IMR-90 (cell line): ENCODE measurements around the gene LRRC55. TPM values are rescaled to one million over a fixed set of nuclear protein-coding genes. Genes with fewer than 3 reads are reported as not detected.
A peak's percentile ranks its signal among the peaks of the same experiment; 100 is the strongest.

Source experiments
- ATAC-seq: fragments of 200-7000 bp; cut with Tn5 transposase; 2 replicates; pipeline ENCODE4 v1.9.1; 2020; ENCODE audit warnings: low read depth, mild to moderate bottlenecking, moderate library complexity
- BruUV-seq: library from RNA; stranded (reverse); fragments of 400-500 nt; replicated peaks from 2 replicates; lab custom pipeline; 2021; lab: Mats Ljungman, UMichigan
- CTCF ChIA-PET: fragments of 300-600 bp; formaldehyde crosslinking; extraction: SDS; loops from one replicate; lab custom pipeline; 2021; ENCODE audit warnings: antibody characterized with exemption; lab: Yijun Ruan, JAX
- POLR2A ChIA-PET: fragments of 300-600 bp; sonication (Branson Sonifier 250); formaldehyde crosslinking; loops from one replicate; lab custom pipeline; 2022; ENCODE audit warnings: antibody characterized with exemption; ENCODE audit not compliant: unreplicated experiment; lab: Charles Lee
- DNase-seq: peaks from one replicate; pipeline ENCODE4 v3.0.0; 2013
- H2AFZ ChIP-seq: replicated peaks from 2 replicates; pipeline ENCODE3; 2013; ENCODE audit warnings: low read length, mild to moderate bottlenecking; ENCODE audit not compliant: poor library complexity
- H2AK5ac ChIP-seq: 2 replicates; pipeline ENCODE4 v1.6.1; 2013; ENCODE audit warnings: low read depth, low read length, inconsistent platforms
- H2AK9ac ChIP-seq: replicated peaks from 2 replicates; pipeline ENCODE3; 2013; ENCODE audit warnings: mild to moderate bottlenecking, low read depth, low read length, moderate library complexity; ENCODE audit not compliant: poor library complexity
- H2BK120ac ChIP-seq: 2 replicates; pipeline ENCODE4 v1.6.1; 2013; ENCODE audit warnings: low read depth, low read length, inconsistent platforms
- H2BK15ac ChIP-seq: 3 replicates; pipeline ENCODE4 v1.6.1; 2013; ENCODE audit warnings: low read depth, low read length, inconsistent platforms
- H2BK20ac ChIP-seq: 2 replicates; pipeline ENCODE4 v1.6.1; 2013; ENCODE audit warnings: low read depth, mild to moderate bottlenecking, inconsistent platforms, low read length, moderate library complexity
- H2BK5ac ChIP-seq: 2 replicates; pipeline ENCODE4 v1.6.1; 2013; ENCODE audit warnings: mild to moderate bottlenecking, low read depth, low read length, inconsistent platforms; ENCODE audit not compliant: poor library complexity, severe bottlenecking
- H3K14ac ChIP-seq: replicated peaks from 2 replicates; pipeline ENCODE4 v1.6.1; 2013; ENCODE audit warnings: low read depth, low read length, inconsistent platforms
- H3K18ac ChIP-seq: 2 replicates; pipeline ENCODE4 v1.6.1; 2013; ENCODE audit warnings: low read depth, low read length, control low read depth
- H3K23ac ChIP-seq: 2 replicates; pipeline ENCODE4 v1.6.1; 2013; ENCODE audit warnings: low read depth, low read length, inconsistent platforms
- H3K27ac ChIP-seq: 2 replicates; pipeline ENCODE4 v1.5.1; 2013; ENCODE audit warnings: mild to moderate bottlenecking, control low read depth, low read length; ENCODE audit not compliant: insufficient read depth
- H3K27me3 ChIP-seq: 2 replicates; pipeline ENCODE4 v1.6.1; 2013; ENCODE audit warnings: low read length; ENCODE audit not compliant: control insufficient read depth, insufficient read depth
- H3K36me3 ChIP-seq: 2 replicates; pipeline ENCODE4 v1.6.1; 2013; ENCODE audit warnings: low read length, mixed read lengths; ENCODE audit not compliant: control insufficient read depth, insufficient read depth
- H3K4ac ChIP-seq: 2 replicates; pipeline ENCODE4 v1.6.1; 2013; ENCODE audit warnings: low read depth, low read length, inconsistent platforms
- H3K4me1 ChIP-seq: 2 replicates; pipeline ENCODE4 v1.6.1; 2013; ENCODE audit warnings: low read length, mixed read lengths; ENCODE audit not compliant: control insufficient read depth, insufficient read depth
- H3K4me2 ChIP-seq: 2 replicates; pipeline ENCODE4 v1.6.1; 2013; ENCODE audit warnings: low read depth, mild to moderate bottlenecking, control low read depth, low read length, moderate library complexity
- H3K4me3 ChIP-seq: 2 replicates; pipeline ENCODE4 v1.5.1; 2013; ENCODE audit warnings: low read depth, mild to moderate bottlenecking, control low read depth, low read length, moderate library complexity; ENCODE audit not compliant: insufficient read depth
- H3K56ac ChIP-seq: 2 replicates; pipeline ENCODE4 v1.6.1; 2013; ENCODE audit warnings: low read length, inconsistent platforms; ENCODE audit not compliant: insufficient read depth; ENCODE audit errors: extremely low read depth
- H3K79me1 ChIP-seq, 2 experiments: 2 replicates each; pipeline ENCODE4 v1.6.1; 2013; ENCODE audit warnings: low read length in 2 of 2, inconsistent platforms in 1 of 2, low read depth in 1 of 2
- H3K9ac ChIP-seq: 2 replicates; pipeline ENCODE4 v1.6.1; 2013; ENCODE audit warnings: low read depth, low read length, control low read depth
- H3K9me1 ChIP-seq: 2 replicates; pipeline ENCODE4 v1.6.1; 2013; ENCODE audit warnings: low read length, inconsistent platforms; ENCODE audit not compliant: insufficient read depth
- H3K9me3 ChIP-seq: 2 replicates; pipeline ENCODE4 v1.6.1; 2013; ENCODE audit warnings: low read length; ENCODE audit not compliant: control insufficient read depth, insufficient read depth
- H4K20me1 ChIP-seq: 2 replicates; pipeline ENCODE4 v1.6.1; 2013; ENCODE audit warnings: low read length, inconsistent platforms; ENCODE audit not compliant: insufficient read depth
- H4K5ac ChIP-seq: 2 replicates; pipeline ENCODE4 v1.6.1; 2013; ENCODE audit warnings: mild to moderate bottlenecking, low read depth, low read length, control low read depth
- H4K8ac ChIP-seq, 2 experiments: 2 replicates each; pipeline ENCODE4 v1.6.1; 2013; ENCODE audit warnings: low read depth in 2 of 2, low read length in 2 of 2, control low read depth in 1 of 2, inconsistent platforms in 1 of 2
- H4K91ac ChIP-seq: 2 replicates; pipeline ENCODE4 v1.6.1; 2013; ENCODE audit warnings: low read depth, low read length, inconsistent platforms; ENCODE audit not compliant: insufficient read depth
- BHLHE40 ChIP-seq: fragments of 150-350 bp; IDR thresholded peaks from 2 replicates; pipeline ENCODE4 v1.6.1; 2016; ENCODE audit warnings: mild to moderate bottlenecking, low read depth, low read length
- CEBPB ChIP-seq: IDR thresholded peaks from 2 replicates; pipeline ENCODE4 v1.6.1; 2012; ENCODE audit warnings: low read depth, low read length, improper control_type of control experiment
- FOS ChIP-seq: fragments of 150-350 bp; IDR thresholded peaks from 2 replicates; pipeline ENCODE4 v1.6.1; 2016; ENCODE audit warnings: low read depth, low read length
- MAFK ChIP-seq: IDR thresholded peaks from 2 replicates; pipeline ENCODE4 v1.6.1; 2012; ENCODE audit warnings: low read depth, low read length, improper control_type of control experiment
- MAZ ChIP-seq: IDR thresholded peaks from 2 replicates; pipeline ENCODE4 v1.6.1; 2012; ENCODE audit warnings: low read depth, mild to moderate bottlenecking, low read length, improper control_type of control experiment, moderate library complexity, borderline replicate concordance
- MXI1 ChIP-seq: IDR thresholded peaks from 2 replicates; pipeline ENCODE4 v1.6.1; 2012; ENCODE audit warnings: low read depth, mild to moderate bottlenecking, low read length, moderate library complexity, borderline replicate concordance
- NFE2L2 ChIP-seq: fragments of 150-350 bp; IDR thresholded peaks from 2 replicates; pipeline ENCODE4 v1.6.1; 2016; ENCODE audit warnings: low read depth, mild to moderate bottlenecking, low read length
- POLR2A ChIP-seq: IDR thresholded peaks from 2 replicates; pipeline ENCODE4 v1.6.1; 2012; ENCODE audit warnings: mild to moderate bottlenecking, low read depth, low read length
- RAD21 ChIP-seq: IDR thresholded peaks from 2 replicates; pipeline ENCODE4 v1.6.1; 2012; ENCODE audit warnings: low read length, improper control_type of control experiment
- RCOR1 ChIP-seq: IDR thresholded peaks from 2 replicates; pipeline ENCODE4 v1.6.1; 2012; ENCODE audit warnings: mild to moderate bottlenecking, low read length, improper control_type of control experiment; ENCODE audit not compliant: insufficient replicate concordance
- RFX5 ChIP-seq: IDR thresholded peaks from 2 replicates; pipeline ENCODE4 v1.8.0; 2012; ENCODE audit warnings: low read depth, mild to moderate bottlenecking, low read length, moderate library complexity
- SMC3 ChIP-seq: fragments of 150-350 bp; IDR thresholded peaks from 2 replicates; pipeline ENCODE4 v1.6.1; 2016; ENCODE audit warnings: low read depth, mild to moderate bottlenecking, antibody characterized with exemption, low read length, moderate library complexity
- WGBS, 2 experiments: methylation state at CpG; one replicate each; pipeline versions ENCODE4 v1.1.5 to v1.1.7; 2013; ENCODE audit warnings: missing lambda C conversion rate in 2 of 2; ENCODE audit not compliant: insufficient read length in 1 of 2; ENCODE audit errors: extremely low coverage in 2 of 2; 5-methylcytosine and 5-hydroxymethylcytosine counted together
- dilution Hi-C: fragments of 300-500 bp; cut with HindIII; formaldehyde crosslinking; loops from one replicate; pipeline ENCODE4 v1.14.3; 2018; ENCODE audit warnings: low sequenced_read_pairs; ENCODE audit not compliant: unreplicated experiment
- in situ Hi-C: fragments of 300-500 bp; cut with MboI; formaldehyde crosslinking; loops from 3 replicates; pipeline ENCODE4 v1.14.3; 2019; ENCODE audit warnings: low sequenced_read_pairs, inconsistent platforms, mixed read lengths
- intact Hi-C: fragments of 100-400 bp; cut with micrococcal nuclease; formaldehyde crosslinking; loops from 2 replicates; pipeline ENCODE4 v1.10.0; 2022
- polyA plus RNA-seq, 3 experiments: library from polyadenylated mRNA; depleted of rRNA; stranded (reverse); fragments of >200 nt; gene quantifications; 2 replicates each; pipeline ENCODE4 v1.2.3, GENCODE V29; 2012; ENCODE audit warnings: low replicate concordance in 1 of 3
- total RNA-seq: library from RNA; depleted of rRNA; stranded (reverse); fragments of >200 nt; gene quantifications from 2 replicates; pipeline ENCODE4 v1.2.3, GENCODE V29; 2012
- TF ChIP-seq, protein P1 (sequence below): conservative IDR thresholded peaks from 2 replicates; pipeline ENCODE4 v1.5.1; 2012; ENCODE audit warnings: mild to moderate bottlenecking, low read depth, low read length, improper control_type of control experiment
- TF ChIP-seq, protein P2 (sequence below): fragments of 150-350 bp; IDR thresholded peaks from 2 replicates; pipeline ENCODE4 v1.6.1; 2017; ENCODE audit warnings: mild to moderate bottlenecking, antibody characterized with exemption, low read length, low read depth
- TF ChIP-seq, protein P3 (sequence below): fragments of 150-350 bp; IDR thresholded peaks from 2 replicates; pipeline ENCODE4 v1.6.1; 2016; ENCODE audit warnings: low read depth, mild to moderate bottlenecking, low read length, moderate library complexity, borderline replicate concordance

The LRRC55 gene
- total and polyA plus RNA-seq, 2 of the 4 experiments (the other 2 are of a cell fraction): not detected

DNA sequence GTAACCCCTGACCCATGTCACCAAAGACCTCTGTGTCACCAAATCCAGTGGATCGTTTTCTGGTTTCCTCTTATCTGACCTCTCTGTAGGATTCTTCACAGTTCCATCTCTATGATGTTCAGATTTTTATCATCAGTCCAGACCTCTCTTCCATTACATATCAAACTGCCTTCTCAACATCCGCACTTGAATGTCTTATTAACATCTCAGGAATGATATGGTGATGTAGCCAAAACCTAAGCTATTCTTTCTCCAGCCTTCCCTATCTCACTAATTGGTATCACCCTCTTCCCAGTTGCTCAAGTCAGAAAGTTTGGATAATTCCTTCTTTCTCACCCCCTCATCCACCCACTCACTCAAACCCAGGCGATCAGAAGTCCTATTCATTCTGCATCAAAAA lies 41.8 kb downstream of the LRRC55 start:
- Histone ChIP-seq H3K27me3 (no peaks in the 10 kb centered on the region; the same call in 1 of the 2 replicates), H4K20me1 (no peaks in the 10 kb centered on the region), H3K9ac (no peak overlapping the region), H3K4me3 (no peak overlapping the region), H3K4me1 (peaks cover 3% of the 10 kb centered on the region), H3K18ac (no peak overlapping the region), H2BK120ac (peak overlapping the region; percentile 62; the same call in 1 of the 2 replicates), H3K9me1 (peaks cover 9% of the 10 kb centered on the region; the same call in 1 of the 2 replicates), H2BK5ac (no peak overlapping the region), H2AFZ (no peak overlapping the region), H4K91ac (0 out of 2 replicates have a peak overlapping the region, but pooled peaks have one; percentile 23), H3K9me3 (no peaks in the 10 kb centered on the region), H3K4ac (peak overlapping the region; percentile 38; the same call in 1 of the 2 replicates), H3K27ac (no peak overlapping the region), H3K79me1 (no peaks in the 10 kb centered on the region), H4K5ac (no peak overlapping the region), H3K36me3 (no peaks in the 10 kb centered on the region), H4K8ac (no peak overlapping the region), H3K14ac (no peak overlapping the region), H3K23ac (no peak overlapping the region), H2AK5ac (no peak overlapping the region; the same call in 1 of the 2 replicates), H2BK15ac (no peak overlapping the region), H3K56ac (no peak overlapping the region), H2AK9ac (no peak overlapping the region), H2BK20ac (peak overlapping the region; percentile 33; the same call in 1 of the 2 replicates), H3K4me2 (no peak overlapping the region)
- no TSS peak for BruUV-seq
- DNase-seq (peak; percentile 23), ATAC-seq (no peak; the same call in 1 of the 2 replicates)
- 62% methylated on average over 2 of the region's 3 CpGs; no CpG with 5 or more reads in 1 of the 2 experiments for WGBS, 2 experiments
- ChIA-PET POLR2A (no interaction called here), CTCF (interaction anchor here (1.0 to 1.7 kb wide), 2 partner anchors 26 kb away, joined by 3 to 5 read pairs; no protein-coding TSS in a partner anchor)
- in situ Hi-C loops (no loop called here), dilution Hi-C loops (no loop called here), intact Hi-C loops (no loop called here)
- no peak for TF ChIP-seq CEBPB
- TF ChIP-seq RCOR1: no peak
- TF ChIP-seq MAFK: no peak
- no peak for TF ChIP-seq MAZ
- no peak for TF ChIP-seq NFE2L2
- TF ChIP-seq, protein P1, sequence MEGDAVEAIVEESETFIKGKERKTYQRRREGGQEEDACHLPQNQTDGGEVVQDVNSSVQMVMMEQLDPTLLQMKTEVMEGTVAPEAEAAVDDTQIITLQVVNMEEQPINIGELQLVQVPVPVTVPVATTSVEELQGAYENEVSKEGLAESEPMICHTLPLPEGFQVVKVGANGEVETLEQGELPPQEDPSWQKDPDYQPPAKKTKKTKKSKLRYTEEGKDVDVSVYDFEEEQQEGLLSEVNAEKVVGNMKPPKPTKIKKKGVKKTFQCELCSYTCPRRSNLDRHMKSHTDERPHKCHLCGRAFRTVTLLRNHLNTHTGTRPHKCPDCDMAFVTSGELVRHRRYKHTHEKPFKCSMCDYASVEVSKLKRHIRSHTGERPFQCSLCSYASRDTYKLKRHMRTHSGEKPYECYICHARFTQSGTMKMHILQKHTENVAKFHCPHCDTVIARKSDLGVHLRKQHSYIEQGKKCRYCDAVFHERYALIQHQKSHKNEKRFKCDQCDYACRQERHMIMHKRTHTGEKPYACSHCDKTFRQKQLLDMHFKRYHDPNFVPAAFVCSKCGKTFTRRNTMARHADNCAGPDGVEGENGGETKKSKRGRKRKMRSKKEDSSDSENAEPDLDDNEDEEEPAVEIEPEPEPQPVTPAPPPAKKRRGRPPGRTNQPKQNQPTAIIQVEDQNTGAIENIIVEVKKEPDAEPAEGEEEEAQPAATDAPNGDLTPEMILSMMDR: no peak
- TF ChIP-seq BHLHE40: no peak
- TF ChIP-seq FOS: no peak
- TF ChIP-seq RFX5: no peak
- TF ChIP-seq POLR2A: no peak
- no peak for TF ChIP-seq SMC3
- TF ChIP-seq, protein P2, sequence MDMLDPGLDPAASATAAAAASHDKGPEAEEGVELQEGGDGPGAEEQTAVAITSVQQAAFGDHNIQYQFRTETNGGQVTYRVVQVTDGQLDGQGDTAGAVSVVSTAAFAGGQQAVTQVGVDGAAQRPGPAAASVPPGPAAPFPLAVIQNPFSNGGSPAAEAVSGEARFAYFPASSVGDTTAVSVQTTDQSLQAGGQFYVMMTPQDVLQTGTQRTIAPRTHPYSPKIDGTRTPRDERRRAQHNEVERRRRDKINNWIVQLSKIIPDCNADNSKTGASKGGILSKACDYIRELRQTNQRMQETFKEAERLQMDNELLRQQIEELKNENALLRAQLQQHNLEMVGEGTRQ: no peak
- no peak for TF ChIP-seq RAD21
- TF ChIP-seq, protein P3, sequence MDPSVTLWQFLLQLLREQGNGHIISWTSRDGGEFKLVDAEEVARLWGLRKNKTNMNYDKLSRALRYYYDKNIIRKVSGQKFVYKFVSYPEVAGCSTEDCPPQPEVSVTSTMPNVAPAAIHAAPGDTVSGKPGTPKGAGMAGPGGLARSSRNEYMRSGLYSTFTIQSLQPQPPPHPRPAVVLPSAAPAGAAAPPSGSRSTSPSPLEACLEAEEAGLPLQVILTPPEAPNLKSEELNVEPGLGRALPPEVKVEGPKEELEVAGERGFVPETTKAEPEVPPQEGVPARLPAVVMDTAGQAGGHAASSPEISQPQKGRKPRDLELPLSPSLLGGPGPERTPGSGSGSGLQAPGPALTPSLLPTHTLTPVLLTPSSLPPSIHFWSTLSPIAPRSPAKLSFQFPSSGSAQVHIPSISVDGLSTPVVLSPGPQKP: no peak
- TF ChIP-seq MXI1: no peak
